Effector memory CD4-positive, alpha-beta T cell (primary cell): ENCODE results near the gene EPN2.

Source experiments
- DNase-seq, 3 donors: peaks; one replicate each; pipeline ENCODE4 v3.0.0-alpha.2; 2020
- H3K27ac ChIP-seq: 2 replicates; pipeline ENCODE4 v1.7.0; 2013; ENCODE audit warnings: mild to moderate bottlenecking, low read length, moderate library complexity; ENCODE audit not compliant: insufficient read depth, poor library complexity, severe bottlenecking
- H3K27me3 ChIP-seq: replicated peaks from 2 replicates; pipeline ENCODE4 v1.7.0; 2013; ENCODE audit warnings: mild to moderate bottlenecking, low read length; ENCODE audit not compliant: insufficient read depth, control insufficient read depth, poor library complexity, severe bottlenecking
- H3K36me3 ChIP-seq: 2 replicates; pipeline ENCODE4 v1.7.0; 2013; ENCODE audit warnings: mild to moderate bottlenecking, low read length, moderate library complexity; ENCODE audit not compliant: control insufficient read depth, insufficient read depth
- H3K4me1 ChIP-seq: 2 replicates; pipeline ENCODE4 v1.7.0; 2013; ENCODE audit warnings: low read length, mild to moderate bottlenecking; ENCODE audit not compliant: control insufficient read depth, insufficient read depth, poor library complexity, severe bottlenecking
- H3K4me3 ChIP-seq: 2 replicates; pipeline ENCODE4 v1.7.0; 2013; ENCODE audit warnings: low read length, low read depth, mild to moderate bottlenecking; ENCODE audit not compliant: insufficient read depth, poor library complexity, severe bottlenecking
- H3K9me3 ChIP-seq: 2 replicates; pipeline ENCODE4 v1.7.0; 2013; ENCODE audit warnings: mild to moderate bottlenecking, low read length, moderate library complexity; ENCODE audit not compliant: control insufficient read depth

Gene EPN2

DNA sequence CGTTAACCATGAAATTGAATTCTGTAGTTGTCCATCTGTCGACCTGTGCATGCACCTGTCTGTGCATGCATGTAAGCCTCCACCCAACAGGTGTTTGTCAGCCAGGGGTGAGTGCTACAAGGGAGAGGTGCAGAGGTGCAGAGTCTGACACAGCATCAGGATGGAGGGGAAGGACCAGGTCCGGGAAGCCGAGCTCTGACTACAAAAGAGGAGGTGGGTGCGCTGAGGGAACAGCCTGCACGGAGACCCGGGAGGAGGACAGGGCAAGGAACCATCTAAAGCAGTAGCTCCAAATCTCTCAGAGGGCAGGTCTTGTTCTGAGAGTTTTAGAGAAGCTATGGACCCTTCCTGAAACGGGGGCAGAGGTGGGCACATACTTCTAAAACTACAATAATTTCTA, 71.2 kb downstream of the EPN2 start:
- no peak overlapping the region for H3K4me3 ChIP-seq
- peaks cover 18% of the 10 kb centered on the region for H3K4me1 ChIP-seq

DNA sequence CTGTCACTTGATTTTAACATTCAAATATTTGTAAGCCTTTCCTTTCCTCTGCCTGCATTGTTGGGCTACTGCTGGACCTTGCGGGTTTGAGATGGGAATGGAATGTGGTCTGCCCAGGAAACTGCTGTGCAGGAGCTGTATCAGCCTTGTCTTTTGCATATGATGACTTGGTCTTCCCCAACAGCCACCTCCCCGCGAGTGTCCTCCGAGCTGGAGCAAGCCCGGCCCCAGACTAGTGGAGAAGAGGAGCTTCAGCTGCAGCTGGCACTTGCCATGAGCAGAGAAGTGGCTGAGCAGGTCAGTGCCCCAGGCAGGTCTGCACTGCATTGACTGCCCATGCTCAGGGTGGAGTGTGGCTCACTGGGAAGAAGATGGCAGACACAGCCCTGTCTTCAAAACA, 72.5 kb downstream of the EPN2 start:
- no peak for DNase-seq
- H3K4me1 ChIP-seq, result peaks cover 18% of the 10 kb centered on the region
- no peak overlapping the region for H3K27ac ChIP-seq
- no peaks in the 10 kb centered on the region for H3K36me3 ChIP-seq
- no peak overlapping the region for H3K4me3 ChIP-seq
- no peaks in the 10 kb centered on the region for H3K27me3 ChIP-seq
- H3K9me3 ChIP-seq, result no peaks in the 10 kb centered on the region

More for the DNA sequence above, 71.2 kb downstream of the EPN2 start:
- Histone ChIP-seq H3K36me3 (no peaks in the 10 kb centered on the region), H3K27me3 (no peaks in the 10 kb centered on the region), H3K9me3 (no peaks in the 10 kb centered on the region), H3K27ac (no peak overlapping the region)
- DNase-seq, result no peak

- H3K4me1 ChIP-seq, result peaks cover 18% of the 10 kb centered on the region
- no peaks in the 10 kb centered on the region for H3K27me3 ChIP-seq
- H3K27ac ChIP-seq, result no peak overlapping the region
- no peaks in the 10 kb centered on the region for H3K36me3 ChIP-seq
- H3K9me3 ChIP-seq, result no peaks in the 10 kb centered on the region
- no peak overlapping the region for H3K4me3 ChIP-seq
- DNase-seq, result no peak
These were observed 73.0 kb downstream of the EPN2 start for GRCh38 chr17:19310151-19310550.

GRCh38 chr17:19311016-19311415, 73.8 kb downstream of the EPN2 start:
- no peaks in the 10 kb centered on the region for H3K27me3 ChIP-seq
- no peaks in the 10 kb centered on the region for H3K9me3 ChIP-seq
- peaks cover 10% of the 10 kb centered on the region for H3K4me1 ChIP-seq
- no peak overlapping the region for H3K27ac ChIP-seq
- H3K36me3 ChIP-seq, result no peaks in the 10 kb centered on the region
- DNase-seq, result no peak
- H3K4me3 ChIP-seq, result no peak overlapping the region

GRCh38 chr17:19311421-19312215, 74.5 kb downstream of the EPN2 start:
- peaks cover 4% of the 10 kb centered on the region for H3K4me1 ChIP-seq
- no peak overlapping the region for H3K27ac ChIP-seq
- H3K4me3 ChIP-seq, result no peak overlapping the region
- no peak for DNase-seq
- no peaks in the 10 kb centered on the region for H3K9me3 ChIP-seq
- no peaks in the 10 kb centered on the region for H3K36me3 ChIP-seq
- H3K27me3 ChIP-seq, result no peaks in the 10 kb centered on the region

DNA sequence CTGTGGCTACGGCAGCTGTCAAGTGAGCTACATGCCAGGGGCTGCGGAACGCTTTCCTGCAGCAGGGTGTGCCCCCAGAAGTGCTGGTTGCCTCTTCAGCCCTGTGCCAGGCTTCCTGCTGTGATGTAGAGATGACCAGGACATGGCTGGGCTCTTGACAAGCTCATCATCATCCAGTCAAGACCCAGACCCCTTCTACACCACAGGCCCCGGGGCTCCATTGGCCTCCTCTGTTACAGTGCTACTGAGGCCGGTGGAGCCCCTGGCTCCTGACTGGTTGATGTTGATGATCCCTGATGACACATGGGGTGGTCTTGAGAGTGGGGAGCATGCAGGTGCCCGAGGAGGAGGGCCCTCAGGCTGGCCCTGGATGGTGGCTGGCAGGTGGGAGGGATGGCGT, 75.2 kb downstream of the EPN2 start:
- Histone ChIP-seq H3K9me3 (no peaks in the 10 kb centered on the region), H3K27ac (no peak overlapping the region), H3K4me3 (no peak overlapping the region), H3K36me3 (no peaks in the 10 kb centered on the region), H3K27me3 (no peaks in the 10 kb centered on the region), H3K4me1 (no peaks in the 10 kb centered on the region)
- DNase-seq, result no peak

DNA sequence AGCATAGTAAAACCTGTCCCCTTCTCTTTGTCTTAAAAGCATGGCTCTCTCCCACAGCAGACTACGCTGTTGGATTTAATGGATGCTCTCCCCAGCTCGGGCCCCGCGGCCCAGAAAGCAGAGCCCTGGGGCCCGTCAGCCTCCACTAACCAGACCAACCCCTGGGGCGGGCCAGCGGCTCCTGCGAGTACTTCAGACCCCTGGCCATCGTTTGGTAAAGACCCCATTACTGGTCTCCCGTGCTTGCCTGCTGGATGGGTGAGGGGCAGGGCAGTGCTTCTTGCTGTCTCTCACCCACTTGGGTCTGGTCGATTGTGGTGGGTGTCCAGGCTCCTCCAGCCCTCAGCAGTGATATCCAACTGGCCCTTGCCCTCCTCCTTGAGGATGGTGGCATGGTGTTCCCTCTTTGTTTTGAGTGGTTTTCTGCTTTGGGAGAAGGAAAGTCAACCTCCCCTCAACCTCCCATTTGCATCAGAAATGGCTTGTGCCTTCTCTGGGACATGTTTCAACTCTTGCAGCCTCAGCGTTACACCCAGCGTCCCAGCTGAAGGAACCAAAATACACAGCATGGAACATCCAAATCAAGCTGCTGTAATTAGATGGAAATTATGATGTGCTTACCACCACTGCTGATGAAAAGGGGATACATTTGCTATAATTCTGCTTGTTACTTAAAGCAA, 76.0 kb downstream of the EPN2 start:
- Histone ChIP-seq H3K27ac (no peak overlapping the region), H3K4me3 (no peak overlapping the region), H3K27me3 (no peaks in the 10 kb centered on the region), H3K9me3 (no peaks in the 10 kb centered on the region), H3K4me1 (no peaks in the 10 kb centered on the region), H3K36me3 (no peaks in the 10 kb centered on the region)
- DNase-seq, result no peak

DNA sequence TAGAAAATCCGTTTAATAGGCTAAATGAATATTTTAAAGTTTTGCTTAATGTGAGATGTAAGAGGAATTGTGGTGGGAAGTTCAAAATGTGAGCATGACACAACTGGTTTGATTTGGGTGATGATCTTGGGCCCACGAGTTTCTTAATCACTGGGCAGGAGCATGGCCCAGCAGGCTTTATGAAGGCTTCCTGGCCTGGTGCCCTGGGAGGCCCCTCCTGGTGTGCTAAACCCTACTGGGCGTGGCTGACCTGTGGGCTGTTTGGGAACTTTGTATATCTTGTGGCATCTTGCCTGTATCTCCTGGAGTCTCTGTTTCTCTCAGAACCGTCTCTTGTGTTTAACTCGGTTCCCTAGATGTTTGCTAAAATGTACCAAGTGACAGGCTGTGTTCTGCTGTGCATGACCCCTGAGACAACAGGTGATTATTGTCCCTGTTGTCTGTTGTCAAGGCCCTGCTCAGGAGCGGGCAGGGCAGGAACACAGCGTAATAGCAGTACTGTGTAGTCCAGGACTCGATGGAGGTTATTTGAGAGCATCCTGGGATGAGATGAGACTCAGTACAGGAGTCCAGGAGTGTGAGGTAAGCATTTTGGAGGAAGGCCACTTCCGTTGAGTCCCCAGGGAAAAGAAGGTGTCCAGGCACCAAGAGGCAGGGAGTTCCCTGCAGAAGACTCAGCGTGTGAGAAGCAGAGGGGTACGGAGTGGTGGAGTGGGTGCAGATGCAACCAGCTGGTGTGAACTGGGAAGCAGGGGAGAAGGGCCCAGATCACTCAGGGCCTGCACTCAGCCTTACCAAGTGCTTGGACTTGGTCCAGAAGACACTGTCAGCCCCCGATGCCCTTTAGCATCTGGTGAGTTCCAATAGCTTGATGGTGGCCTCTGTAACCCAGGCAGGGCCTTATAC, 76.8 kb downstream of the EPN2 start:
- Histone ChIP-seq H3K4me3 (no peak overlapping the region), H3K4me1 (no peaks in the 10 kb centered on the region), H3K9me3 (no peaks in the 10 kb centered on the region), H3K36me3 (no peaks in the 10 kb centered on the region), H3K27me3 (no peaks in the 10 kb centered on the region), H3K27ac (no peak overlapping the region)
- DNase-seq, result no peak

DNA sequence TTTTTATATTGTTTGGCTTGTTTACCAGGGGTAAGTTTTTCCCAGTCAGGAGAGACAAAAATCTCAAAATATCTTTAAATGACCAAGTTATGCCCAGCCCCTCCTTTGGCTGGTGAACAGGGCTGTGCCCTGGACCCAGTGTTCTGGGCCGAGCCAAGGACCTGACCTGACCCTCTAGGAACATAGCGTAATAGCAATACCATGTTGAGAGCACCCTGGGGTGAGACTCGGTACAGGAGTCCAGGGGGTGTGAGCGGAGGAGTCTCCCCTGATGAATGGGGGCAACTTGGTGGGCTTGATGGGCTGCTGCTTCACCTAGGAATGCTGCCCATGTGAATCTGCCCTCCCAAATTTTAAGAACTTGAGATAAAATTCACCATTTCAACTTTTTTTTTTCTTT, 77.9 kb downstream of the EPN2 start:
- H3K4me3 ChIP-seq, result no peak overlapping the region
- DNase-seq, result no peak
- no peaks in the 10 kb centered on the region for H3K9me3 ChIP-seq
- no peaks in the 10 kb centered on the region for H3K4me1 ChIP-seq
- H3K27ac ChIP-seq, result no peak overlapping the region
- no peaks in the 10 kb centered on the region for H3K36me3 ChIP-seq
- no peaks in the 10 kb centered on the region for H3K27me3 ChIP-seq
